Measurements from ENCODE around the gene SLC6A11. TPM values are rescaled to one million over a fixed set of nuclear protein-coding genes. Genes with fewer than 3 reads are reported as not detected.

Gene SLC6A11
- total and polyA plus RNA-seq, 2 of the 8 experiments (the other 6 are each of a cell fraction or from before 2014, with no cell fraction given) = 0.78 to 1.5 TPM

DNA sequence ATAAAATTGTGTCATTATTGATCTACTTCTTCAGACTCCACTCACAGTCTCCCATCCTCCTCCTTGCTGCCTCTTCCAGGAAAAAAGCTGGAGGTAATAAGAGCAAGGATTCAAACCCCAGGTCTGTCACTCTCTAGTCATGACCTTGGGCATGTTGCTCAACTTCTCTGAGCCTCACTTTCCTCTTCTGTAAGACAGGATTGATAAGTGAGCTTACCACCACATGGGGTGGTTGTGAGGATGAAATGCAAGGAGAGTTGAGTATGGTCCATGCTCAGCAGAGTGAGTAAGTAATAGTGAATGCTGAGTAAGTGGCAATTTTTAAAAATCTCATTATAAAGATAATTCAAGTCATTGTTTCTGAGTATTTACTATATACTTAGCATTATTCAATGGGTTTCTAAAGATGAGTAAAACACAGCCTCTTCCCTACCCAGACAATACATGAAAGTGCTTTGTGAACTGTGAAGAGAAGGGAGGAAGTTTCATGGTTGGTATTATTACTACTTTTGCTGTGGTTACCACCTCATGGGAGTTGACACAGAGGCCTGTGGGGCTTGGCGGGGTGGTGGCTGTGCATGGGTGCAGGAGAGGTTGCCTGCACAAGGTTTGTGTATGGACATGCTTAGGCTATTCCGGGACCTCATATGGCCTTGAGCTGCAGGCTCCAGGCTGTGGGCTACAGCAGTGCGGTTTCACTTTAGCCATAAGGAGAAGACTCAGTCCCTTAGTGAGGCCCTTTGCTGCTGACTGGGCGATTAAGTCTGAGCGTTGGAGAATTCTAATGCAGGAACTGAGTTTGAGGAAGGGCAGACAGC lies 30.0 kb downstream of the SLC6A11 start:
- CTCF ChIA-PET (ENCODE audit: partially characterized antibody) = interaction anchor here (1.8 to 9.3 kb wide), 2 partner anchors 8 to 96 kb away, joined by 4 to 61 read pairs; no protein-coding TSS in a partner anchor
- TF ChIP-seq EGR1 (IDR thresholded peaks at IDR 0.05; ENCODE audit: borderline replicate concordance, low read depth, low read length) = no peak
- no peak for TF ChIP-seq SIN3A (conservative IDR thresholded peaks at IDR 0.05 in 1 of 2, IDR thresholded peaks at IDR 0.05 in 1 of 2; ENCODE audit: low read depth in 1 of 2, low read length in 2 of 2)
- no peak for TF ChIP-seq POLR2AphosphoS5 (IDR thresholded peaks at IDR 0.05; ENCODE audit: low read depth, low read length)
- TF ChIP-seq TAF7 (optimal IDR thresholded peaks at IDR 0.05; ENCODE audit: borderline replicate concordance, low read depth, low read length) = no peak
- no peak for TF ChIP-seq ZNF274 (IDR thresholded peaks at IDR 0.05; ENCODE audit: borderline replicate concordance, extremely low read depth, low read length)
- TF ChIP-seq TBP (IDR thresholded peaks at IDR 0.05; ENCODE audit: low read depth, low read length) = no peak
- no peak for TF ChIP-seq CBX8 (IDR thresholded peaks at IDR 0.05; ENCODE audit: borderline replicate concordance, low read depth, low read length)
- TF ChIP-seq RNF2 (IDR thresholded peaks at IDR 0.05; ENCODE audit: borderline replicate concordance, low read depth, low read length, missing control alignments, poor library complexity, severe bottlenecking) = no peak
- no peak for TF ChIP-seq SP4 (IDR thresholded peaks at IDR 0.05; ENCODE audit: low read length)
- no peak for TF ChIP-seq BCL11A (IDR thresholded peaks at IDR 0.05; ENCODE audit: low read depth in 2 of 2, low read length in 2 of 2)
- no peak for TF ChIP-seq SAP30 (IDR thresholded peaks at IDR 0.05; ENCODE audit: insufficient read depth, insufficient replicate concordance, low read length)

More for the DNA sequence above, 30.0 kb downstream of the SLC6A11 start:
- POLR2A ChIA-PET (ENCODE audit: partially characterized antibody) = no interaction called here
- no peak overlapping the region for H2BK20ac ChIP-seq (ENCODE audit: low read length)
- no peak overlapping the region for H2BK15ac ChIP-seq (ENCODE audit: low read length)
- no peaks in the 10 kb centered on the region for H4K20me1 ChIP-seq (replicated peaks in 1 of 2; ENCODE audit: control insufficient read depth in 1 of 2, insufficient read depth in 2 of 2, low read length in 2 of 2)
- H2BK12ac ChIP-seq (ENCODE audit: low read depth, low read length) = no peak overlapping the region
- 87% methylated on average over 5 of the region's 5 CpGs; no CpG with 5 or more reads in 1 of the 2 experiments for WGBS, 2 experiments (ENCODE audit: extremely low coverage in 1 of 2, insufficient coverage in 1 of 2, insufficient read length in 1 of 2, insufficient replicate concordance in 2 of 2, low coverage in 1 of 2, low lambda C conversion rate in 2 of 2, missing lambda C conversion rate in 1 of 2)
- no peak overlapping the region for H3K14ac ChIP-seq (ENCODE audit: insufficient read length)
- H3K9me3 ChIP-seq (ENCODE audit: insufficient read depth in 2 of 2, low read depth in 1 of 2, low read length in 1 of 2) = no peaks in the 10 kb centered on the region
- no peak overlapping the region for H3K56ac ChIP-seq (replicated peaks; ENCODE audit: insufficient read length, low read depth, low read length)
- H2AK5ac ChIP-seq (ENCODE audit: low read depth, low read length) = no peak overlapping the region
- no peak overlapping the region for H3K4ac ChIP-seq (replicated peaks; ENCODE audit: insufficient read length, low read depth, low read length)
- H3K4me3 ChIP-seq (ENCODE audit: extremely low read depth in 1 of 4, insufficient read depth in 2 of 4, low read depth in 3 of 4, low read length in 4 of 4) = no peak overlapping the region
- FAIRE-seq (no peak), DNase-seq (ENCODE audit: low read depth in 1 of 2, low spot score in 2 of 2) (no peak)
- no peak overlapping the region for H3K23ac ChIP-seq (ENCODE audit: insufficient read length)
- no peaks in the 10 kb centered on the region for H3K79me1 ChIP-seq (ENCODE audit: low read depth, low read length)
- no peak overlapping the region for H2BK120ac ChIP-seq (replicated peaks; ENCODE audit: low read depth, low read length)
- no peaks in the 10 kb centered on the region for H3K4me1 ChIP-seq (replicated peaks in 1 of 4; ENCODE audit: control insufficient read depth in 3 of 4, insufficient read depth in 4 of 4, low read length in 3 of 4)
- no peak overlapping the region for H4K8ac ChIP-seq (ENCODE audit: extremely low read depth, insufficient read depth, low read length)
- H3K4me2 ChIP-seq (ENCODE audit: insufficient read depth in 1 of 2, low read depth in 2 of 2, low read length in 2 of 2) = no peak overlapping the region
- no peaks in the 10 kb centered on the region for H3K36me3 ChIP-seq (ENCODE audit: control insufficient read depth in 2 of 4, insufficient read depth in 4 of 4, low read length in 3 of 4)
- no peaks in the 10 kb centered on the region for H3K79me2 ChIP-seq (ENCODE audit: control insufficient read depth in 1 of 2, insufficient read depth in 2 of 2, low read length in 2 of 2)
- H2BK5ac ChIP-seq (ENCODE audit: low read depth, low read length) = no peak overlapping the region
- H3K9ac ChIP-seq (replicated peaks in 1 of 4; ENCODE audit: extremely low read depth in 1 of 4, low read depth in 3 of 4, low read length in 3 of 4) = no peak overlapping the region
- peaks cover 0 to 2% (median 0%) of the 10 kb centered on the region in 4 experiments; a peak in 1 of 7 replicates for H3K27me3 ChIP-seq (replicated peaks in 1 of 4; ENCODE audit: control insufficient read depth in 3 of 4, extremely low read depth in 1 of 4, insufficient read depth in 3 of 4, low read length in 3 of 4)
- no peak overlapping the region for H3K27ac ChIP-seq (ENCODE audit: low read depth, low read length)
- H3K23me2 ChIP-seq (ENCODE audit: low read depth, low read length) = no peaks in the 10 kb centered on the region
- H4K91ac ChIP-seq (replicated peaks; ENCODE audit: insufficient read length, low read length) = no peak overlapping the region
- no peak overlapping the region for H3K18ac ChIP-seq (ENCODE audit: extremely low read depth, low read length)
- no peak overlapping the region for H4K5ac ChIP-seq (ENCODE audit: insufficient read length, low read depth, low read length)
- no peak overlapping the region for H2AFZ ChIP-seq (ENCODE audit: low read length)

Measured in H1 (cell line).